Smooth muscle cell (in vitro differentiated cells): ENCODE measurements around the gene CORO2B. TPM values are rescaled to one million over a fixed set of nuclear protein-coding genes. Genes with fewer than 3 reads are reported as not detected.

Source experiments
- DNase-seq: peaks from one replicate; lab custom pipeline; 2025; ENCODE audit not compliant: unreplicated experiment; lab: John Stamatoyannopoulos, UW
- H2AFZ ChIP-seq: fragments of 200-600 bp; sonication (generic); 2 replicates; pipeline ENCODE4 v1.6.0; 2016; ENCODE audit warnings: antibody characterized with exemption, low read depth, mild to moderate bottlenecking
- H3F3A ChIP-seq: fragments of 200-600 bp; sonication (generic); 2 replicates; pipeline ENCODE4 v1.6.0; 2017; ENCODE audit warnings: antibody characterized with exemption, low read depth
- H3K27ac ChIP-seq: fragments of 200-600 bp; sonication (generic); 2 replicates; pipeline ENCODE4 v1.5.1; 2016; ENCODE audit warnings: low read depth, mild to moderate bottlenecking
- H3K27me3 ChIP-seq: fragments of 200-600 bp; sonication (generic); 2 replicates; pipeline ENCODE4 v1.6.1; 2016; ENCODE audit warnings: low read depth, mild to moderate bottlenecking
- H3K36me3 ChIP-seq: fragments of 200-600 bp; sonication (generic); 2 replicates; pipeline ENCODE4 v1.5.1; 2016; ENCODE audit warnings: low read depth
- H3K4me1 ChIP-seq: fragments of 200-600 bp; sonication (generic); 2 replicates; pipeline ENCODE4 v1.5.1; 2016; ENCODE audit warnings: low read depth
- H3K4me2 ChIP-seq: fragments of 200-600 bp; sonication (generic); 2 replicates; pipeline ENCODE4 v1.6.0; 2016; ENCODE audit warnings: mild to moderate bottlenecking
- H3K4me3 ChIP-seq: fragments of 200-600 bp; sonication (generic); 2 replicates; pipeline ENCODE4 v1.5.1; 2016; ENCODE audit warnings: mild to moderate bottlenecking
- H3K79me2 ChIP-seq: fragments of 200-600 bp; sonication (generic); 2 replicates; pipeline ENCODE4 v1.6.0; 2016; ENCODE audit warnings: low read depth, mild to moderate bottlenecking
- H3K9ac ChIP-seq: fragments of 200-600 bp; sonication (generic); 2 replicates; pipeline ENCODE4 v1.6.0; 2016; ENCODE audit warnings: low read depth
- H3K9me3 ChIP-seq: fragments of 200-600 bp; sonication (generic); replicated peaks from 2 replicates; pipeline ENCODE4 v1.5.1; 2016; ENCODE audit warnings: low read depth
- H4K20me1 ChIP-seq: fragments of 200-600 bp; sonication (generic); 2 replicates; pipeline ENCODE4 v1.6.0; 2016; ENCODE audit warnings: low read depth
- WGBS: methylation state at CpG from one replicate; pipeline ENCODE4 v1.1.7; 2016; ENCODE audit warnings: low lambda C conversion rate; 5-methylcytosine and 5-hydroxymethylcytosine counted together
- polyA plus RNA-seq: library from polyadenylated mRNA; unstranded; fragments of >200 nt; fragmentation: Nextera tagmentation; extraction: Ambion mirVana; gene quantifications from 2 replicates; pipeline ENCODE4 v1.2.1, GENCODE V29; 2016
- total RNA-seq: library from RNA; depleted of rRNA; stranded (reverse); fragments of >200 nt; gene quantifications from 2 replicates; pipeline ENCODE4 v1.2.3, GENCODE V29; 2014
- TF ChIP-seq, protein P1 (sequence below): fragments of 200-600 bp; sonication (generic); IDR thresholded peaks from 2 replicates; pipeline ENCODE4 v1.5.1; 2017; ENCODE audit warnings: borderline replicate concordance, mild to moderate bottlenecking, antibody characterized with exemption; ENCODE audit not compliant: insufficient read depth, poor library complexity, severe bottlenecking

CORO2B gene
- total and polyA plus RNA-seq, 2 experiments from 2014 or later = 0.47 to 0.49 TPM

- Histone ChIP-seq H3K4me3 (no peak overlapping the region), H3K27me3 (peaks cover 3% of the 10 kb centered on the region), H3F3A (no peaks in the 10 kb centered on the region), H3K9ac (no peak overlapping the region), H3K9me3 (no peaks in the 10 kb centered on the region), H2AFZ (no peak overlapping the region), H3K36me3 (no peaks in the 10 kb centered on the region), H3K27ac (no peak overlapping the region), H3K4me2 (no peak overlapping the region), H4K20me1 (no peaks in the 10 kb centered on the region), H3K4me1 (peaks cover 31% of the 10 kb centered on the region), H3K79me2 (no peaks in the 10 kb centered on the region)
- no peak for DNase-seq
- 93% methylated on average over 5 of the region's 5 CpGs for WGBS
- TF ChIP-seq, protein P1, sequence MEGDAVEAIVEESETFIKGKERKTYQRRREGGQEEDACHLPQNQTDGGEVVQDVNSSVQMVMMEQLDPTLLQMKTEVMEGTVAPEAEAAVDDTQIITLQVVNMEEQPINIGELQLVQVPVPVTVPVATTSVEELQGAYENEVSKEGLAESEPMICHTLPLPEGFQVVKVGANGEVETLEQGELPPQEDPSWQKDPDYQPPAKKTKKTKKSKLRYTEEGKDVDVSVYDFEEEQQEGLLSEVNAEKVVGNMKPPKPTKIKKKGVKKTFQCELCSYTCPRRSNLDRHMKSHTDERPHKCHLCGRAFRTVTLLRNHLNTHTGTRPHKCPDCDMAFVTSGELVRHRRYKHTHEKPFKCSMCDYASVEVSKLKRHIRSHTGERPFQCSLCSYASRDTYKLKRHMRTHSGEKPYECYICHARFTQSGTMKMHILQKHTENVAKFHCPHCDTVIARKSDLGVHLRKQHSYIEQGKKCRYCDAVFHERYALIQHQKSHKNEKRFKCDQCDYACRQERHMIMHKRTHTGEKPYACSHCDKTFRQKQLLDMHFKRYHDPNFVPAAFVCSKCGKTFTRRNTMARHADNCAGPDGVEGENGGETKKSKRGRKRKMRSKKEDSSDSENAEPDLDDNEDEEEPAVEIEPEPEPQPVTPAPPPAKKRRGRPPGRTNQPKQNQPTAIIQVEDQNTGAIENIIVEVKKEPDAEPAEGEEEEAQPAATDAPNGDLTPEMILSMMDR = no peak
Measured at GRCh38 chr15:68597581-68597980, 18.8 kb downstream of the CORO2B start.

- TF ChIP-seq, protein P1 = no peak
- H3K27me3 ChIP-seq = peaks cover 3% of the 10 kb centered on the region
- DNase-seq = no peak
- no peak overlapping the region for H3K9ac ChIP-seq
- no peaks in the 10 kb centered on the region for H3K36me3 ChIP-seq
- no peaks in the 10 kb centered on the region for H3K9me3 ChIP-seq
- no peak overlapping the region for H3K4me2 ChIP-seq
- no peak overlapping the region for H3K4me3 ChIP-seq
- H2AFZ ChIP-seq = no peak overlapping the region
- no peaks in the 10 kb centered on the region for H4K20me1 ChIP-seq
- no peaks in the 10 kb centered on the region for H3K79me2 ChIP-seq
- H3K4me1 ChIP-seq = peaks cover 31% of the 10 kb centered on the region
- H3K27ac ChIP-seq = no peak overlapping the region
- WGBS = 95% methylated on average over 14 of the region's 14 CpGs
- H3F3A ChIP-seq = no peaks in the 10 kb centered on the region
Measured at GRCh38 chr15:68598171-68599152, 19.7 kb downstream of the CORO2B start.

DNA sequence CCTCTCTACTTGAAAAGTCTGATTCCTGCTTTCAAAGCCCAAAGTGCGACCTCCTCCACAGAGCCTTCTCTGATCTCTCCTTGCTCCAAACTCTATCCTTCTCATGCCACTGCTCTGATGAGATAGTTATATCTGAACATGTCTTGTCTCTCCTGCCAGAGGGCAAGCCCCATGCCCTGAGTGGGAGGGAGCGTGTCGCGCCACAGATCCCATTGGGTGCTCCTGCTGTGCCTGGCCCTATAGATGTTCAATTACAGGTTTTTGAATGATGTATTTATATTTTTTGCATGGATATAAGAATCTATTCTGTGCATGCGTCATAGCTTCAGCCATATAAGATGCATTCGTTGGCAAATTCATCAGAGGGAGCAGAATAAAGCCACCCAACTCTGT lies 20.4 kb downstream of the CORO2B start:
- Histone ChIP-seq H4K20me1 (no peaks in the 10 kb centered on the region), H3K4me3 (no peak overlapping the region), H3F3A (no peaks in the 10 kb centered on the region), H3K9ac (no peak overlapping the region), H3K36me3 (no peaks in the 10 kb centered on the region), H3K4me2 (no peak overlapping the region), H3K27me3 (peaks cover under 1% of the 10 kb centered on the region), H3K4me1 (peaks cover 31% of the 10 kb centered on the region), H2AFZ (no peak overlapping the region), H3K79me2 (no peaks in the 10 kb centered on the region), H3K9me3 (no peaks in the 10 kb centered on the region), H3K27ac (no peak overlapping the region)
- DNase-seq = no peak
- WGBS = 86% methylated on average over 6 of the region's 6 CpGs
- TF ChIP-seq, protein P1 = no peak
